Thyroid gland (tissue), 4 donors: ENCODE measurements around the gene COQ4.

Source experiments
- CTCF ChIP-seq, 6 experiments: fragments of 200-600 bp in 3 of 6; fragments of 450-650 bp in 3 of 6; sonication (generic) in 3 of 6; IDR thresholded peaks; one replicate each; pipeline ENCODE4 v1.5.1; 2016 to 2019; ENCODE audit warnings: antibody characterized with exemption in 6 of 6, mild to moderate bottlenecking in 2 of 6, inconsistent platforms in 1 of 6, moderate library complexity in 1 of 6
- POLR2A ChIP-seq, 2 donors: fragments of 450-650 bp; IDR thresholded peaks; one replicate each; pipeline ENCODE4 v1.6.1; 2017; ENCODE audit warnings: antibody characterized with exemption in 2 of 2, mild to moderate bottlenecking in 2 of 2, moderate library complexity in 1 of 2

- no peak for TF ChIP-seq POLR2A (IDR thresholded peaks at IDR 0.05)
- no peak for TF ChIP-seq CTCF (IDR thresholded peaks at IDR 0.05)
Measured at GRCh38 chr9:128335914-128336313, 13.3 kb downstream of the COQ4 start.
